Neutrophil (primary cell): Measurements from ENCODE around the gene ZSWIM9.

Experiments used
- H3K27ac ChIP-seq: fragments of 200-600 bp; sonication (generic); 2 replicates; pipeline ENCODE4 v1.5.1; 2016; ENCODE audit warnings: mild to moderate bottlenecking, moderate library complexity
- H3K27me3 ChIP-seq: fragments of 200-600 bp; sonication (generic); 2 replicates; pipeline ENCODE4 v1.6.0; 2016; ENCODE audit warnings: mild to moderate bottlenecking
- H3K36me3 ChIP-seq: fragments of 200-600 bp; sonication (generic); 2 replicates; pipeline ENCODE4 v1.5.1; 2017
- H3K4me1 ChIP-seq, 2 experiments: fragments of 200-600 bp in 1 of 2; sonication (generic) in 1 of 2; 1 replicate in 1 of 2; 2 replicates in 1 of 2; pipeline versions ENCODE4 v1.5.1 to v1.6.1; 2013 to 2016; ENCODE audit warnings: low read depth in 1 of 2, low read length in 1 of 2, mild to moderate bottlenecking in 1 of 2, moderate library complexity in 1 of 2; ENCODE audit not compliant: control insufficient read depth in 1 of 2, insufficient read depth in 1 of 2
- H3K4me3 ChIP-seq, 2 experiments: fragments of 200-600 bp in 1 of 2; sonication (generic) in 1 of 2; 1 replicate in 1 of 2; 2 replicates in 1 of 2; pipeline ENCODE4 v1.5.1; 2013 to 2016; ENCODE audit warnings: low read depth in 1 of 2, low read length in 1 of 2, mild to moderate bottlenecking in 1 of 2, moderate library complexity in 1 of 2
- H3K9me3 ChIP-seq: fragments of 200-600 bp; sonication (generic); 2 replicates; pipeline ENCODE4 v1.5.1; 2016
- CTCF ChIP-seq: fragments of 200-600 bp; sonication (generic); IDR thresholded peaks from 2 replicates; pipeline ENCODE4 v1.5.1; 2016; ENCODE audit warnings: antibody characterized with exemption

The ZSWIM9 gene

GRCh38 chr19:48147597-48148175 lies 22.8 kb upstream of the ZSWIM9 start:
- Histone ChIP-seq H3K4me1 (no peaks in the 10 kb centered on the region), H3K27ac (no peak overlapping the region), H3K4me3 (no peak overlapping the region), H3K36me3 (peaks cover 48% of the 10 kb centered on the region), H3K27me3 (no peaks in the 10 kb centered on the region), H3K9me3 (no peaks in the 10 kb centered on the region)
- TF ChIP-seq CTCF: no peak

DNA sequence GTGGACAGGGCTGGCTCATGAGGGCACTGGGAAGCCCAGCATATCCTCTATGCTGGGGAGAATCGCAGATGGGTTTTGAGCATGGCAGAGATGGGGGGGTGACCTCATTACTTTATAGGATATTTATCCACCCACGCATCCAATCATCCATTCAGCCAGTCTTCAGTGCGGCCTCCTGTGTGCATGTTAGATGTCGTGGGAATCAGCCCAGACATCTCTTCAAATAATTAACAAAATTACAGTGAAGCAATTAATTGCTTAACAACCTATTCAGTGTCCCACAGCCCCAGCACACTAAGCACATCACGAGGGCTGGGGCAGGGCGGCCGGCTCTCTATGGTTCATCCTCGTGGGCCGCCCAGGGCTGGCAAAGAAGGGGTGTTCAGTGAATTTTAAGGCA lies 21.9 kb upstream of the ZSWIM9 start:
- Histone ChIP-seq H3K4me3 (no peak overlapping the region), H3K27me3 (no peaks in the 10 kb centered on the region), H3K27ac (no peak overlapping the region), H3K4me1 (no peaks in the 10 kb centered on the region), H3K9me3 (no peaks in the 10 kb centered on the region), H3K36me3 (peaks cover 39% of the 10 kb centered on the region)
- TF ChIP-seq CTCF: no peak

GRCh38 chr19:48149430-48149829 lies 21.1 kb upstream of the ZSWIM9 start:
- H3K36me3 ChIP-seq: peaks cover 35% of the 10 kb centered on the region
- no peaks in the 10 kb centered on the region for H3K27me3 ChIP-seq
- TF ChIP-seq CTCF: no peak

DNA sequence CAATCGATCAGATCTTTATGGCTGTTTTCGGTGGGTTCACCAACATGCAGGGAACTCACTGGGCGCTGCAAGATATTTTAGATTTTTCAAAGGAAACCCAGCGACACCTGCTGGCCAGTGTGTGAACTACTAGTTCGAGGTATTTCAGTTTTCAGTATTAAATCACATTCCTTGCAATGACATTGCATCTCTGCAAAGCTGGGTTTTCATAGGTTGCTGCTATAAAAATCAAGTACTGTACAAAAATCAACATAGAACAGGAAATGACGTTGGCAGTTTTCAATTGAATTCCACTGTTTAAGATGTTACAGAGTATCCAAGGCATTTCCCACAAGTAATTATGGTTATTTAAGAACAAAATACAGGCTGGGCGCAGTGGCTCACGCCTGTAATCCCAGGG lies 17.9 kb upstream of the ZSWIM9 start:
- H3K27me3 ChIP-seq: no peaks in the 10 kb centered on the region
- TF ChIP-seq CTCF: peak; percentile 89
- no peaks in the 10 kb centered on the region for H3K4me1 ChIP-seq
- peaks cover 39% of the 10 kb centered on the region for H3K36me3 ChIP-seq
- no peak overlapping the region for H3K4me3 ChIP-seq
- H3K27ac ChIP-seq: no peak overlapping the region
- H3K9me3 ChIP-seq: no peaks in the 10 kb centered on the region

More at GRCh38 chr19:48149430-48149829, 21.1 kb upstream of the ZSWIM9 start:
- Histone ChIP-seq H3K4me3 (no peak overlapping the region), H3K4me1 (no peaks in the 10 kb centered on the region), H3K9me3 (no peaks in the 10 kb centered on the region), H3K27ac (no peak overlapping the region)

DNA sequence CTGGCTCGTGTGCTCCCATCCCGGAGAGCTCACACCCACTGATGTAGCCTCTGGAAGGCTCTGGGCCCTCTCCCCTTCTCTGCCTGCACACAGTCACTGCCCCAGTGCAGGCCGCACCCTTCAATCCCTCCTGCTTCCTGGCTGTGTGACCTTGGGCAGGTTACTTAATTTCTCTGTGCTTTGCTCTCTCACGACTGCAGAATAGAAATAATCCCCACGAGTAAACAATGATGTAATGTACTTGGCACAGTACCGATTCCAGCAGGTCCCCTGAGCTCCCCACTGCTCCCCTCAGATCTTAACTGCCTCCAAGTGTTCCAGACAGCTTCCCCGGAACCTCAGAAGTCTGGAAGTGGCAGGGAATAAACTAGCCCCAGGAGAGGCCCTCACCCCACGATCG lies 16.5 kb upstream of the ZSWIM9 start:
- H3K27me3 ChIP-seq: no peaks in the 10 kb centered on the region
- no peaks in the 10 kb centered on the region for H3K9me3 ChIP-seq
- no peaks in the 10 kb centered on the region for H3K4me1 ChIP-seq
- TF ChIP-seq CTCF: no peak
- no peak overlapping the region for H3K27ac ChIP-seq
- H3K4me3 ChIP-seq: no peak overlapping the region
- peaks cover 39% of the 10 kb centered on the region for H3K36me3 ChIP-seq
